NCI-H2227 (cell line): ENCODE results near the gene IFT57.
"Not testable (repeated sequence)": the region's sequence is repeated elsewhere in the genome, so short reads cannot be mapped to it uniquely, and the experiment has no call there.

Experiments
- DNase-seq: peaks from one replicate; lab custom pipeline; 2025; ENCODE audit not compliant: unreplicated experiment; lab: John Stamatoyannopoulos, UW

The IFT57 gene

GRCh38 chr3:108171106-108171505 is 51.1 kb downstream of the IFT57 start:
- no peak for DNase-seq

GRCh38 chr3:108164391-108164790 is 57.8 kb downstream of the IFT57 start:
- no peak for DNase-seq

DNA sequence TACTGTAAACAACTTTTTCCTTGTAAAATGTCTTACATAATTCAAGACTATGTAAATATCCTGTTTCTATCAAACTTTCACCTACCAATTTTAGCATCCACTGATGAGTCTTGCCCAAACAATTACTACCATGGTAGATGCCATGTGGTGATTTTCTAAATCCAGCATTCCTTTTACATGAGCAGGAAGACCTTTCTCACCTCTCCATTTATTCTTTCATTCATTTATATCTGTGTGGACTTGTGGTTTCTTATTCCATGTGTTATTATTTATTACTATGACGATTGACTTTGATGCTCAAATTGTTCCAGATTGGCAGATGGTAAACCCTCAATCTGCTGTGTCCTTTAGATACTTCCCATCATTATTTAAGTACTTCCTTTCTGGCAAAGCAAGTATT is 62.4 kb downstream of the IFT57 start:
- no peak for DNase-seq

DNA sequence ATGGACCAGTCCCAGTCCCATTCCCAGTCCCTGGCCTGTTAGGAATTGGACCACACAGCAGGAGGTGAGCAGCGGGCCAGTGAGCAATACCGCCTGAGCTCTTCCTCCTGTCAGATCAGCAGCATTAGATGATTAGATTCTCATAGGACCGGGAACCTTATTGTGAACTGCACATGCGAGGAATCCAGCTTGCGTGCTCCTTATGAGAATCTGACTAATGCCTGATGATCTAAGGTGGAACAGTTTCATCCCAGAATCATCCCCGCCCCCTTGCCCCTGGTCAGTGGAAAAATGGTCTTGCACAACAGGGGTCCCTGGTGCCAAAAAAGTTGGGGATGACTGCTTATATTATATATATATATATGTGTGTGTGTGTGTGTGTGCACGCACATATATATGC is 63.1 kb downstream of the IFT57 start:
- DNase-seq: no peak

- DNase-seq: no peak
Measured at GRCh38 chr3:108158251-108158650, 64.0 kb downstream of the IFT57 start.

DNA sequence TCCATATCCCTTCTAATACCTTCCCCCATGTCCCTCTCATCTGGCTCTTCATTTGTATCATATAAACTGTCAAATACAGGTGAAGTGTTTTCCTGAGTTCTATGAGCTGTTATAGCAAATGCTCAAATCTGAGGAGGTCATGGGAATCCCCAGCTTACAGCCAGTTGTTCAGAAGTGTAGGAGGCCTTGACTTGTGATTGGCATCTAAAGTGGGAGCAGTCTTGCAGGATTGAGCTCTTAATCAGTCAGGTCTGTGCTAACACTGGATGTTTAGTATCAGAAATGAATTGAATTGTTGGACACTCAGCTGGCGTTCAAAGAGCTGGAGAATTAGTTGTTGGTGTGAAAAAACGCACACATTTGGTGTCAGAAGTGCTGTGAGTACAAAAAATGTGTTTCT is 65.0 kb downstream of the IFT57 start:
- DNase-seq: no peak

GRCh38 chr3:108156312-108156853 is 65.8 kb downstream of the IFT57 start:
- no peak for DNase-seq

GRCh38 chr3:108155642-108156041 is 66.6 kb downstream of the IFT57 start:
- not testable (repeated sequence) for DNase-seq

DNA sequence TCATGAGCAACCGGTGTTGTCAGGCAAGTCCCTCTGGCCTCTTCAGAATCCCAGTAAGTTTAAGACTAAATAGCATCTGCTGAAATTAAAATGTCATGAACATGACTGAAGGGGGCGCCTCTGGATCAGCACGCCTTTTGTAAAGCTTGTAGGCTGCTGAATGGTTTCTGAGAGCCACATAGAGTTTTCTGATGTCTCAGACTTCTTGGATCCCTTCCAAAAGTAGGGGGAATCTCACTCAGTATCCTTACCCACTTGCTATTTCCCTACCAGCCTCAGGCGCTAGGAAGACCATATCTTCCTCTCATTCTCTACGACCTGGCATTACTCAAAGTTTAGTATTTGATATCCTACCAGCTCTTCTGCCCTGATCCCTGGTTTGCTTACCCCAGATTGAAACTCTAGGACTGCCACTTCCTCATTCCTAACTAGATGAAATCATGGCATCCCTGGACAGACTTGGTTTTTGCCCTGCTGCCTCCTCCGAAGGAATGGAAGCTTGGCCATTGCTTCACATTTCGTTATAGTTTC is 68.7 kb downstream of the IFT57 start:
- no peak for DNase-seq

DNA sequence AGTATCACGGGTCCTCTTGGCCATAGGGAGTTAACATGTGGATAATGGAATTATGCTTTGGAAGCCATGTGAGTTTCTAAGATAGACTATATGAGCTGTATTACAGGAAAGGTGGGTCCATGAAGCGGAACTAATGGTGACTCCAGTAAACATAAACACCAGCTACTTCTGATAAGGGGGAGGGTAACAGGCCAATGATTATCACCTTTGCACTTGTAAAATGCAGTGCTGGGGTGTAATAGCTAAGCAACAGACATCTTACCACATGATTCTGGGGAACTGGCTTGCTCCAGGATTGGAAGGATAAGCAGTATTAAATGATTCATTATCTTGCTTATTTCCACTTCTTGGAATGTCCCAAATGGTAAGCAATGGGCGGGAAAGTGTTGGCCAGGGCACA is 70.0 kb downstream of the IFT57 start:
- no peak for DNase-seq

DNA sequence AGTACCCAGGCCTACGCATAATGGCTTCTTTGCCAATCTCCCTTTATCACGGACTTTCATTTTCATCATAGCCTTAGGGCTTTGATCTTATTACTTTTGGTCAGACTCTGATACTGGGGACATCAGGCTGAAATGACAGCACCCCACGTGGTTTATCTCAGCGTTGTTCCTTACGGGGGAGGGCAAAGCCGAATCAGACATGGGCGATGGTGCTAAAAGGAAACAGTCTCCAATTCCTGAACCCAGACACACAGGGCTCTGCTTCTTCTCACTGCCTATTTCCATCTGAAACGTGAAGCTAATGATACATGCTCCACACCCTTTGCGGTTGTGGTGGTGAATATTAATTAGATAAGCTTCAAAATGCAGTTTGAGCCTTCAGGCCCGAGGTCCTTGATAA is 72.0 kb downstream of the IFT57 start:
- no peak for DNase-seq

DNA sequence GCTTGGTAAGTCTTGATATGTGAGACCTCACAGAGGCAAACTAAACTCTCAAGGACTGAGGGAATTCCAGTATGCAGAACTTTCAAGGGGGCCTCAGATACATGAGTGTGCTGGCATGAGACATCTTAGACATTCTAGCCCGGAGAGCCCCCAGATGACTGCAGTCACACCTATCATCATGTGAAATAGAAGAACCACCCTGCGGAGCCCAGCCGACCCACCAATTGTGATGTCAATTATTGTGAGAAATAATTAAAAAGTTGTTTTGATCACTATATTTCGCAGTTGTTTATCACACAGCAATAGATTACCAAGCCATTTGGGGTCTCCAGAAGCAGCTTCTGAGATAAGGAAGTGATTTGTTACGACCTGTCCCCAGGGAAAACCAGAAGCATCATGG is 76.1 kb downstream of the IFT57 start:
- DNase-seq: no peak

DNA sequence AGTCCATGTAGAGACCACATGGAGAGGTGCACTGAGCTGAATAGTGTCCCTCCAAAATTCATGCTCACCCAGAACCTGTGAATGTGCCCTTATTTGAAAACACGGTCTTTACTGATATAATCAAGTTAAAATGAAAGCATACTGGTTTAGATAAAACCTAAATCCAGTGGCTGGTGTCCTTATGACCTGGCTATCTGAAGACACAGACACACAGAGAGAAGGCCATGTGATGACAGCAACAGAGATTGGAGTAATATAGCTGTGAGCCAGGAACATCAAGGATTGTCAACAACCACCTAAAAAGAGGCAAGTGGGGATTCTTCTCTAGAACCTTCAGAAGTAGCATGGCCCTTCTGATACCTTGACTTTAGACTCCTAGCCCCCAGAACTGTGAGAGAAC is 76.6 kb downstream of the IFT57 start:
- DNase-seq: no peak

GRCh38 chr3:108137460-108137814 is 84.8 kb downstream of the IFT57 start:
- DNase-seq: no peak

GRCh38 chr3:108136561-108137459 is 85.4 kb downstream of the IFT57 start:
- no peak for DNase-seq

- DNase-seq: no peak
Measured at GRCh38 chr3:108134555-108134880, 87.7 kb downstream of the IFT57 start.

GRCh38 chr3:108133858-108134554 is 88.2 kb downstream of the IFT57 start:
- no peak for DNase-seq

DNA sequence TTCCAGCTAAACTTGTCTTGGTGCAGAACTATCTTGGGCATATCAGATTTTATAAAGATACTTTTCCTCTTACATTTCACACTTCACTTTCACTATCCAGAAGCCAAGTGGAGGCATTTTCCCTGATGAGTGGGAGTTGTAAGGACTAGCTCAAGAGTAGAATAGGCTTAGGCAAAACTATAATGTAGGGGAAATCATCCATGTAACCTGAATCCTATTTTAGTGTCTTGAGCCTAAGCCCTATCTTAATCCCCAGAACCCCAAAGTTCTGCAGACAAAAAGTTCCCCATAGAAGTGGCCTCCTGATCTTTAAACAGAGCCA is 89.2 kb downstream of the IFT57 start:
- no peak for DNase-seq

DNA sequence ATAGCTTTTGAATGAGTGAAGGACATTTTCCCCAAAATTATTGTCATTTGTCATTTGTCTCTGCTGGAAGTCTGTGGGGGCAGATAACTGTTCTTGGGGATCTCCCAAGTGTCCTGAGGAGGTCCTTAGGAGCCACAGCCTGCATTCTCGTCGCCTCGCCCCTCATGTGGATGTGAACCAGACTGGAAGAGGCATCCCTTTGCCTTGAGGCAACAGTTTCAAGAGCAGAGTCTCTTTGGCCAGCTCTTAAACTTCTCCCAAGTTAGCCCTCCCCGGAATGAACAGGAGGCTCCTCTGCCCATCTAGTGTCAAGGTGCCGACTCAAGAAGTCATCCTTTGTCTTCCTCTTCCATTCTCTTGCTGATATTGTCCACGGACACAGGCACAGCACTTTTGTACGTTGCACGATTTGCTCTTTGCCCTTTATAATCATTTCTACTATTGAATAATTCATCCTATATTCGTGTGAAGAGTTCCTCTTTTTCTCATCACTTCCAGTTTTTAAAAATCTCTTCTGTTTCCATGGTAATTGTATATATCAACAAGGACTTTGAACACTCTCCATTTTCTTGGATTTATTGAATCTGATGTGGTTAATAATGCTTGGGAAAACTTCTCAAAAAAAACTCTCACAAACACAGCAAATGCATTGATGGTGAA is 90.6 kb downstream of the IFT57 start:
- no peak for DNase-seq

- no peak for DNase-seq
Measured at GRCh38 chr3:108130701-108131474, 91.3 kb downstream of the IFT57 start.

DNA sequence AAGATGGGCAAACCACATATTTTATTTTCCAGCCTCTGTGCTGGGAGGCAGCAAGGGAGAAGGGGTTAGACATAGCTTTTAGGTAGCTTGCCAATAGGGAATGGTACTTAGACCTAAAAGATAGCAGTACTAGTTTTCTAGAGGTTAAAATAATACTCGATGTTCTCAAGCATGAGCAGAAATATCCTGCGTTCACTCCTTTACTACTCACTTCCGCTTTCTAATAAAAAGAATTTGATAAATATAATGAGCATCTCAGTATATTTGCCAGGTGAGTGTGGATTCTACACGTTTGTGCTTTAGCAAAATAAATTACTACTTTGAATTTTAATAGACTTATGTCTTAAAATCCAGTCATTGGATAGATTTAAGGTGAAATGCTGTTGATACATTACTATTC is 92.0 kb downstream of the IFT57 start:
- DNase-seq: no peak
